ENCODE measurements around the gene RHBDD1.

RHBDD1 gene, protein sequence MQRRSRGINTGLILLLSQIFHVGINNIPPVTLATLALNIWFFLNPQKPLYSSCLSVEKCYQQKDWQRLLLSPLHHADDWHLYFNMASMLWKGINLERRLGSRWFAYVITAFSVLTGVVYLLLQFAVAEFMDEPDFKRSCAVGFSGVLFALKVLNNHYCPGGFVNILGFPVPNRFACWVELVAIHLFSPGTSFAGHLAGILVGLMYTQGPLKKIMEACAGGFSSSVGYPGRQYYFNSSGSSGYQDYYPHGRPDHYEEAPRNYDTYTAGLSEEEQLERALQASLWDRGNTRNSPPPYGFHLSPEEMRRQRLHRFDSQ

GRCh38 chr2:226835796-226836547 lies at the start of gene RHBDD1:
TSS of gene RHBDD1 (plus strand) at chr2:226836054. CDS start at chr2:226864694, 28,640 bp downstream.
- DNase-seq: peak; percentile 64

- DNase-seq: no peak
Observed at GRCh38 chr2:226788064-226788463, 47.8 kb upstream of the RHBDD1 start.

- no peak for DNase-seq
Observed at GRCh38 chr2:226788881-226789490, 46.9 kb upstream of the RHBDD1 start.

DNA sequence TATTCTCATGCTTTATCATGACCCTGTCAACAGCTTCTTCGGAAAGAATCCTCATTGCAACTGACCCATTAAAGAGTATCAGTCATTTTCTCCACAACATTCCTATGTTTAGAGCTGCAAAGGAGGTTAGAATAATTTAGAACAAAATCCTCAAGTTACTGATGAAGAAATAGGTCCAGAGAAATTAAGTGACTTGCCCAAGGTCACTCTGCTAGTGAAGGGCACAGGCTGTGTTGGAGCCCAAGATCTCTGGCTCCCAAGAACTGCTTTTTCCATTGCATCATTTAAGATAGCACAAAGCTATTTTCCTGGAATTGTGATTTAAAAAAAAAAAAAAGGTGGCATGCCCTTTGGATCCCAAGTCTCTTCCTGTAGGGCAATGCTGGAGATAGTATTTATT lies 45.8 kb upstream of the RHBDD1 start:
- DNase-seq: no peak

DNA sequence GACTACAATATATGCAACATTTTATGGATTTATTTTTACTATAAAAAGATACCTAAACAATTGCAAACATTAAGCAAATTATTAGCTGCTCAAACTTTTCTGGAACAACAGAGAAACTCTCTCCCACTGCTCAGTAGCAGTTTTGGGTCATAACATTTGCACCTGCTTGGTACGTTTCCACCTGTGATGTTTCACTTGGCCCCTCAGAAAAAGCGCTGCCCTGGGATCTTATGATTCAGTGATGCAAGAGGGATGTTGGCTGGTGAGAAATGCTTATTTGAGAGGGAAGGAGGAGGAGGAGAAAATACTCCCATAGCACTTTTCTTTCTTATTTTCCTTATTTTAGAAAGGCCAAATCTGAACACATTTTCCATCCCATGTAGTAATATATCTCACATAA lies 45.4 kb upstream of the RHBDD1 start:
- no peak for DNase-seq

- no peak for DNase-seq
Observed at GRCh38 chr2:226791056-226791486, 44.8 kb upstream of the RHBDD1 start.

DNA sequence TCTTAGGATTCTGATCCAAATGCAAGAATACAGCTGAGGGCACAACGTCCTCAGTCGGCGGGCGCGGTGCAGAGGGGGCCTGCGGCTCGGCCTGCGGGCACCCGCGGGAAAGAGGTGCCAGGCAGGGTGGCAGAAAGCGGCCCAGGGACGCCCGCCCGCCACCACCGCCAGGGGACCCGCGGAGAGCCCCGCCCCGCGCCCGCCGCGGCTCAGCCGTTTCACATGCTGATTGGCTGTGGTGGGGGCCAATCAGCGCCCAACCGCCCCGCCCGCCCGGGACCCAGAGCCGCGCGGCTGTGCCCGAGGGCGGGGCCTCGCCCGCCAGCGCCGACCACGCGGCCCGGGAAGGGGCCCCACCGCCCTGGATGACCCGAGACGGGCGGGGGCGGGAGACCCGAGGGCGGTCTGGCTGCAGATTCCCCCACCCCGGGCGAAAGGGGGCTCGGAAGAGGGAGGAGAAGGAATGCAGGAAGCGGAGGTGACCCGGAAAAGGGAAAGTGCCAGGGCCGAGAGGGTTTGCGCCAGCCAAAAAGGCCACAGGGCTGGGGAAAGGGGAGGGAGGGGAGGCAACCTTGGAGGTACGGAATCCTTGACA lies 44.3 kb upstream of the RHBDD1 start:
- DNase-seq: peak; percentile 78

DNA sequence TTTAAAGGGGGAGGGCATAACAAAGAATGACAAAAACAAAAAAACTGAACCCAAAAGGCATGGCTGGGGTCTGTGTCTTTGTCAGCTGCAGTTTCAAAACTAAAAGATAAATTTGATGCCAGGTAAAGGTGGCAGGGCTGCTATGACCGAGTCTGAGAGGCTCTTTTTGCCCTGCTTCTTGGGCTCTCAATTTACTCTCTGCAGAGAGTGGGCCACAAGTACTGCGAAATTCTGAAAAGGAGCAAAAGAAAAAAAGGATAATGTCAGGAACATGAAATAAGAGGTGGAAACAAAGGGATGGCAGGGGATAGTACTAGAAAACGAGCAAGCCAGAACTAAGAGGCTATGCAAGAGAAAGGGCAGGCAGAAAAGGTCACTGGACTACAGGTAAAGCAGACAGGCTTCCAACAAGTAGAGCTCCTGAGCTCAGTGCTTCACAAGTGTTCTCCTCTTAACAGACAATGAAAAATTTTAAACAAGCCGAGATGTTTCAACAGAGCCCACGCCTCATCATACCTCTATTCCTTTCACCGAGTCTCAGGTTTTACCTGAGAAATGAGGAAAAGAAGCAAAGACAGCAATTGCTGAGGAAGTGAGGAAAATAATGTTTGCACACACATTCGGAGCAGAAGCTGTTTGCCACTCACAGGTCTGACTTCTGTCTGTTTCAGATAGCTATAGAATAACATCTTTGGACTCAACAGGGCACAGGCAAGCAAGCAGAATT lies 43.5 kb upstream of the RHBDD1 start:
- DNase-seq: no peak

GRCh38 chr2:226793646-226794045 lies 42.2 kb upstream of the RHBDD1 start:
- no peak for DNase-seq

DNA sequence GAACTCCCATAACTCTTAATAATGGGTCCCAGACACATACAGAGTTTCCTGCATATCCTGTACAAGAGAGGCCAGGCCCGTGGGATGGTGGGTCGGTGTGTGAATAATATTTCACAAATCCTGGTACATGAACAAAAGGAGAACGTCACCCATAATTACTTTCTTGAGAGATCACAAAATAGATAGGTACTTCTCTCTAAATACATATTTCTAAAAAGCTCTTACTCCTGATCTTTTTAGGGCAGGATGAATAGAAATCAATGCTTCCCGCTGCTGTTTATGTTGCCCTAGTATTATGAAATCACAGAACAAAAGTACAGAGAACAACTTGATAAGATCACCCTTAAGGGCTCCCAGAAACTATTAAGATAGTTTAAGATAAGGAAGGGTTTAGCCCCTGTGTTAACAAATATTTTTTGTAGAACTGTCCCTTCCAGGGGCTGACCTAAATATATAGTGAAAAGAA lies 41.6 kb upstream of the RHBDD1 start:
- DNase-seq: no peak

DNA sequence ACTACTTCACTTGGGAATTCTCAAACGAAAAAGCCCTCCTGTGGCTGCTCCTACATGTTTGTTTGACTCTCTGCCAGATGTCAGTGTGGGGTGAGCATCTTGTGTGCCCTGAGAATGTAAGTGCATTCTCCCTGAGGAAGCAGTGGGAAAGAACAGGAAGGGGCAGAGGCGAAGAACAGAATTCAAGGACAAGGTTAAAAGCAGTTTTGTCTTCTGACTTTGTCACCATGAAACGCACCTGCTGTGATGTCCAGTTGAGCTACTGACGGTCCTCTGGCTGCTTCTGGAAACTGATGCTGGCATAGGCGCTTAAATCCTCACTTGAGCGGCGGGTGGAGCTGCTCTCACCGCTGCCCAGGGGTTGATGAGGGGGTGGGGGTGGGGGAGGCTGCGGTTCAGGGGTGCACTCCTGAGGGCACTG lies 41.1 kb upstream of the RHBDD1 start:
- DNase-seq: no peak

- peak; percentile 41 for DNase-seq
Observed at GRCh38 chr2:226795281-226796011, 40.4 kb upstream of the RHBDD1 start.

DNA sequence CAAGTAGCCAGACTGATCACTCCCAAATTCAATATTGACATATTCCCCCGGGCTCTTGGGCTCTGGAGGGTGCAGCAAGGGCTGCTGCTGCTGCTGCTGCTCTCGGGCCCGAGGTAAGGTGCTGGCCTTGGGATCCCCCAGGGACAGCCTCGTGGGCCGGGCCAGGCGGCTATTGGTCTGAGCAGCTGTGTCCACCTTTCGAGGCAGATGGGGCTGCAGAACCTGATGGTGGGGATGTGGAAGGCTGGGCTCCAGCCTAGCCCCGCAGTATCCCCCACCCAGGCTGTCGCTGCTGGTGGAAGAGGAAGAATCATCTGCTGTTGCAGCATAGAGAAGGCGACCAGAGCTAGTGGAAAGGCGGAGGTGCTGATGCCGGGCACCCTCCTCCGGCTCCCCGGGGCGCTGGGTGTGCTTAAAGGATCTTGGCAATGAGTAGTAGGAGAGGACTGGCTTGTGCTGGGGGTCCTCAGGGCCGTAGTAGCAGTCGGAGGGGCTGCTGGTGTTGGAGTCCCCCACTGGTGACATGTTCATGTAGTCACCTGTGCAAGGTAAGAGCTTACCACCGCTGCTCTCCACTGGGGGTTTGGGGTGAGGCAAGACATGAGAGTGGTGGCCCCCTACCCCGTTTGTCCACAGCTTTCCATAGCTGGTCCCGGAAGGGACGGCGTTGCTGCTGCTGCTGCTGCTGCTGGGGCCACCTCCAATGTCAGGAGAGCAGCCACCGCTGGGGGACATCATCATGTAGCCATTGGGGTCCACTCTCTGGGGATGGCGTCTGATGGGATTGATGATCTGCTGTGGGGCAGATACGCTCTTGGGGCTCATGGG lies 39.6 kb upstream of the RHBDD1 start:
- no peak for DNase-seq

GRCh38 chr2:226796840-226797288 lies 39.0 kb upstream of the RHBDD1 start:
- DNase-seq: peak; percentile 57

DNA sequence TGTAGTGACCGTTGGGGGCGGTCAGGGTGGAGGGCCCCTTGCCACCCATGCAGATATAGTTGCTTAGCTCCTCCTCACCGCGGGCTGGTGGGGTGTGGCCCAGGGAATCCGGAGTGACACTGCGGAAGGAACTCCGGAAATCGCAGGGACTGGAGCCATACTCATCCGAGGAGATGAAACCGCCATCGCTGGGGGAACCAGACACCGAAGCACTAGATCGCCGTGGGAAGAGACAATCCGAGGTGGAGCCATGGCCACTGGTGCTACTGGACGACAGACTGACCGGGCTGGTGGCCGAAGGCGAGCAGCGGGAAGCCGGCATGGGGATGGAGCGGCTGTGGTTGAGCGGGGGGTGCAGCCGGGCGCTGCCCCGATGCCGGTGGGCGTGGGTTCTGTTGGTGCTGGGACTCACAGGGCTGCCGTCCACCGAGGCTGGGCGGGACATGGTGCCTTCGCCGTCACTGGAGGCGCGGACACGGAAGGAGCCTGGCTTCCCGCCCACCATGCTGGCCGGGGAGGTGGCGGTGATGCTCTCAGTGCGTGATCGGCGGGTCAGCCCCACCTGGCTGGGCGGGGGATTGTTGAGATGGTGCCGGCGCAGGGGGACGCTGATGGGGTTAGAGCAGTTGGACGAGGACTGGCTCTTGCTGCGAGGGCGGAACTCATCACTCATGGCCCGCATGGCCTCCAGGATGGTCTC lies 38.4 kb upstream of the RHBDD1 start:
- peak; percentile 64 for DNase-seq

DNA sequence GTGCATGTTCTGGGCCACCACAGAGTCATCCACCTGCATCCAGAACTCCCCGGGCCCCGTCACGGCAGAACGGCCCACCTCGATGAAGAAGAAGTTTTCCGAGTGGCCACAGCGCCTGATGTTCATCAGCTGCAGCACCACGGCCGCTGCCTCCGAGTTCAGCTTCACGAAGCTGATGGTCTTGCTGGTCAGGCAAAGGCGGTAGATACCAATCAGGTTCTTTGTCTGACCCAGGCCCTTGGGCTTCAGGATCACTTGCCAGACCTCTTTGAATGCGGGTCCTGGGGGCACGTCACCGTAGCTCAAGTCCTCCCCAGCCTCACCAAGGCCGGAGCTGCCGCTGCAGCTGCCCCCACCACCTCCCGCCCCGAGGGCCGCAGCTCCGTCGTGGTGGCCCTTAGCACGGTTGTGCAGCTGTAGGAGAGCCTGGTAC lies 37.8 kb upstream of the RHBDD1 start:
- DNase-seq: peak; percentile 52

DNA sequence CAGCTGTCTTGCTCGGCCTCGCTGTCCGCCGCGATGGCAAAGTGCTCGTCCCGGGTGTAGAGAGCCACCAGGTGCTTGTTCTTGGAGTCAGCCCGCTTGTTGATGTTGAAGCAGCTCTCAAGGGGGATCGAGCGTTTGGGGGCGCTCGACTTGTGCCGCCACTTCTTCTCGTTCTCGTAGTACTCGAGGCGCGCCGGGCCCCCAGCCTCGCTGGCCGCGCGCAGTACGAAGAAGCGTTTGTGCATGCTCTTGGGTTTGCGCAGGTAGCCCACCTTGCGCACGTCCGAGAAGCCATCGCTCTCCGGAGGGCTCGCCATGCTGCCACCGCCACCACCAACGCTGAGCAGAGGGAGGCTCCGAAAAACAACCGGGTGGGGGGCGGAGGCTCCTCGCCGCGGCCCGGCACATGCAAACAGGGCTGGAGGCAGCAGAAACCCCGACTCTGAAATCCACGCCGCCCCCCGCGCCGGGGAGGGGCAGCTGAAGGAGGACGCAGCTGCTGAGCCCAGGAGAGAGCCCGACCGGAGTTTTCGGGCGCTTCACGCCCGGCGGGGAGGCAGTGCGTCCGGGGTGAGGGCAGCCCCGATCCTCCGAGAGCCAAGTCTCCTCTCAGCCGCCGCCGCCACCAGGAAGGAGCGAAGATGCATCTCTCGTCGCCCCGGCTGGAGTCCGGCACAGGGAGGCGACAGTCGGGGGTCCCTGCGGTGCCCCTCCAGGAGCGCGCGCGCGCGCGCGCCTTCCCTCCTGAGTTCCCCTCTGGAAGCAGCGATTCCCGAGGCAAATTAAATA lies 37.2 kb upstream of the RHBDD1 start:
- DNase-seq: no peak

DNA sequence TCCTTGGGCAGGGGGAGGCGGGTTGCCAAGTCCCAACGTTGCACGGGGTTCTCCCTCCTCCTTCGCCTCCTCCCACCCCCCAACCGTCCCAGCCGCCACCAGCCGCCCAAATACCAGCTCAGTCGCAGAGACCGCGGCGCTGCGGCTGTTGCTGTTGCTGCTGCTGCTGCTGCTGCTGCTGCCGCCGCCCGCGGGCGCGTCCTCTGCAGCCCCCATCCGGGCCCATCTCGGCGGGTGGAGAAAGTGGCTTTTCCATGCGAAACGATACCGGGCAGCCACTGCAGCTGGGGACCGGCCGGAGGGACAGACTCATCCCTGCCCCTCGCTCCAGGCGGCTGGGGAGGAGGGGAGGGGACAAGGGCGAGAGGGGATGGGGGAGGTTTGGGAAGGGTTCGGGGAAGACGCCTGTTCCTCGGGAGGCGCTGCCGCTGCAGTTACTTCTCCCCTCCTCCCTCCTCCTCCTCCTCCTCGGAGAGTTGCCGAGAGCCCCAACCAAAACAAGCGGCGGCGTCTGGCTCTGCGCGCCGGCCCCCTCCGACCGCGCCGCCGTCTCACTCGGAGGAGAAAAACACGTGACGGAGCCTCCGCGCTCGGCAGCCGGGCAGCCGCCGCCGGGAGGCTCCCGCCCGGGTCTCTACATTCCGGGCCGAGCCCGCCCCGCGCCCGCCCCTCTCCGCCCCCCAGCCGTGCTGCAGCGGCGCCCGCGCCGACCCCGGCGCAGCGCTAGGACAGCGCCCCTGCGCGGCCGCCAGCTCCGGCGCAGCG lies 36.5 kb upstream of the RHBDD1 start, which contains the start of gene IRS1:
IRS1 (minus strand) TSS at position 610 of the 765 bp plus-strand sequence. CDS start 1,082 bp downstream, outside the sequence.
- DNase-seq: peak; percentile 49
